ENCODE results near the gene MAP1LC3B2. TPM values are rescaled to one million over a fixed set of nuclear protein-coding genes. Genes with fewer than 3 reads are reported as not detected.

The MAP1LC3B2 gene
- total and polyA plus RNA-seq, 2 of the 8 experiments (the other 6 are each of a cell fraction or from before 2014, with no cell fraction given) = 0.39 to 1.5 TPM

GRCh38 chr12:116547955-116548501, 11.2 kb upstream of the MAP1LC3B2 start (continued):
- TF ChIP-seq GTF2F1 (IDR thresholded peaks at IDR 0.05; ENCODE audit: borderline replicate concordance, low read depth, low read length) (no peak), EZH2 (IDR thresholded peaks at IDR 0.05; ENCODE audit: low read depth, low read length, severe bottlenecking) (no peak), ATF2 (IDR thresholded peaks at IDR 0.05; ENCODE audit: low read length) (no peak)

Measured in H1 (cell line).